IPS-20b (cell line): ENCODE results near the gene CRADD.

Experiments used
- H3K27ac ChIP-seq: one replicate; pipeline ENCODE4 v1.5.1; 2013; ENCODE audit warnings: low read length
- H3K27me3 ChIP-seq: 2 replicates; pipeline ENCODE4 v1.6.1; 2013; ENCODE audit warnings: mild to moderate bottlenecking, low read length, inconsistent platforms; ENCODE audit not compliant: insufficient read depth
- H3K36me3 ChIP-seq: 2 replicates; pipeline ENCODE4 v1.6.1; 2013; ENCODE audit warnings: low read depth, mild to moderate bottlenecking, inconsistent platforms, low read length, moderate library complexity; ENCODE audit not compliant: insufficient read depth
- H3K4me1 ChIP-seq: 2 replicates; pipeline ENCODE4 v1.6.1; 2013; ENCODE audit warnings: mild to moderate bottlenecking, control low read depth, inconsistent platforms, low read length, moderate library complexity; ENCODE audit not compliant: insufficient read depth
- H3K4me3 ChIP-seq: 2 replicates; pipeline ENCODE4 v1.5.1; 2013; ENCODE audit warnings: mild to moderate bottlenecking, low read length, inconsistent platforms
- H3K9ac ChIP-seq: 2 replicates; pipeline ENCODE4 v1.6.1; 2013; ENCODE audit warnings: low read depth, mild to moderate bottlenecking, inconsistent platforms, low read length, moderate library complexity
- H3K9me3 ChIP-seq: 2 replicates; pipeline ENCODE4 v1.6.1; 2013; ENCODE audit warnings: mild to moderate bottlenecking, low read depth, low read length, inconsistent platforms; ENCODE audit not compliant: insufficient read depth

CRADD gene

DNA sequence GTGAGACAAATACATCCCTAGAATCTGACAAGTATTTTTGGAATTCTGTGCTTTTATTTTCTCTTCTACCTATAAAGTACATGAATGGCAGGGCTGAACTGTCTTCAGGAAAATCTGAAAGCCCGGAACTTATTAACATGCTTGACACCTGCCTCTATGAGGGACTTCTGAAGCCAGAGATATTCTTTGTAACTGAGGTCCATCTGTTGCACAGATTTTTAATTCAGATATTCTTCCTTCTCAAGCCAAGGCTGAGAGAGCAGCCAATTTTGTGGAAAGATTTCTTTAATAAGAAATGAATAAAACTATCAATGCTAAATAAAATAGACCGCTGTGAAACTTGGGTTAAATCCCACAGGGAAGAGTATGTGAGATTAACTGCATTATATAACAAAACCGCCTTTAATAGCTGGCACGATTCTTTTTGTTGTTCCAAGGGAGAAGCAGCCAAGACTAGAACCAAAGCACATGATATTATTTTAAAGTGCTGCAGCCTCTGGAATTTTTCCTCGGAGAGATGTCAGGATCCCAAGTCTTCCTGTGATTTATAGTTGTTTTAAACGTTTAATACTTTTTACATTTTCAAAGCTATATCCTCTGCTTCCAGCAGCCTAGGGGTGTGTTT lies 148.9 kb downstream of the CRADD start:
- Histone ChIP-seq H3K9ac (no peak overlapping the region), H3K4me3 (no peak overlapping the region), H3K4me1 (peaks cover 24% of the 10 kb centered on the region), H3K9me3 (no peaks in the 10 kb centered on the region), H3K27me3 (no peaks in the 10 kb centered on the region), H3K36me3 (no peaks in the 10 kb centered on the region), H3K27ac (no peak overlapping the region)

DNA sequence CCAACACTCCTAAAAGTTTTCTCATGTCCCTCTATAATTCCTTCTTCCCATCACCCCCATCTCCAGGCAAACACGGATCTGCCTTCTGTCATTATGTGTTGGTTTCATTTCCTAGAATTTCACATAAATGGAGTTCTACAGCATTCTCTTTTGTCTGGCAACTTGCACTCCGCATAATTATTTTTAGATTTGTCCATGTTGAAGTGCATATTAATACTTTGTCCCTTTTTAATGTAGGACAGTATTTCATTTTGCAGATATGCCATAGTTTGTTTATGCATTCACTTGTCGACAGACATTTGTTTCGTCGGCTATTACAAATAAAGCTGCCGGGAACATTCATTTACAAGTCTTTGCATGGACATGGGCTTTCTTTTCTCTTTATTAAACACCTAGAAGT lies 150.0 kb downstream of the CRADD start:
- Histone ChIP-seq H3K9ac (no peak overlapping the region), H3K4me1 (peaks cover 24% of the 10 kb centered on the region), H3K4me3 (no peak overlapping the region), H3K27me3 (no peaks in the 10 kb centered on the region), H3K9me3 (no peaks in the 10 kb centered on the region), H3K36me3 (no peaks in the 10 kb centered on the region), H3K27ac (no peak overlapping the region)

DNA sequence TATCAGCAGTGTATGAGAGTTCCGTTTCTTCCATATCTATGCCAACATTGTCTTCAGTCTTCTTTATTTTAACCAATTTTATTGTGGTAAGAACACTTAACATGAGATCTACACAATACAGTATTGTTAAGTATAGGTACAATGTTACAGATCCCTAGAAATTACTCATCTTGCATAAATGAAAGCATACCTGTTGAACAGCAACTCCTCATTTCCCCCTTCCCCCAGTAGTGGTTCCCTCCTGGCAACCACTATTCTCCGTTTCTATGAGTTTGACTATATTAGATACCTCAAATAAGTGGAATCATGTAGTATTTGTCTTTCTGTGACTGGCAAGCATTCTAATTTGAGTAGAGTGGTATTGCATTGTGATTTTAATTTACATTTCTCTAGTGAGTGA lies 150.5 kb downstream of the CRADD start:
- no peak overlapping the region for H3K27ac ChIP-seq
- H3K9ac ChIP-seq = no peak overlapping the region
- no peaks in the 10 kb centered on the region for H3K9me3 ChIP-seq
- no peaks in the 10 kb centered on the region for H3K36me3 ChIP-seq
- peaks cover 24% of the 10 kb centered on the region for H3K4me1 ChIP-seq
- H3K4me3 ChIP-seq = no peak overlapping the region
- H3K27me3 ChIP-seq = no peaks in the 10 kb centered on the region

DNA sequence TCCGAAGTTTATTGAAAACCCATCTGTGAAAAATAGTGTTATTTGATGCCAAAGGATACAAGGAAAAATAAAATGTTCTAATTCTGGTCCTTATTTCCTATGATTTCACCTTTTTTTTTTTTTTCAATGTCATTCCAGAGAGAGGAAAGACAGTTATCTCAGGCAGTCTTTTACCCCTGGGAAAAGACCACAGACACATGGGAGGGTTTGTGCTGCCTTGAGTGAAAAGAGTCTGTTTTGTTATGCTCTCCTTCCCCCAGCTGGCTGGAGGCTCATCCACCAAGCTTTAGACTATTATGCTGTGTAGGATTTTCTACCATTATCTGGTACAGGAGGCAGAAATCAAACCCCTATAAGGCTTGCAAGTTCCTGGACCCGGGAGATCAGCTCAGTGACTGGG lies 151.8 kb downstream of the CRADD start:
- peaks cover 20% of the 10 kb centered on the region for H3K4me1 ChIP-seq
- H3K4me3 ChIP-seq = no peak overlapping the region
- no peaks in the 10 kb centered on the region for H3K9me3 ChIP-seq
- no peaks in the 10 kb centered on the region for H3K27me3 ChIP-seq
- no peak overlapping the region for H3K27ac ChIP-seq
- H3K36me3 ChIP-seq = no peaks in the 10 kb centered on the region
- no peak overlapping the region for H3K9ac ChIP-seq

DNA sequence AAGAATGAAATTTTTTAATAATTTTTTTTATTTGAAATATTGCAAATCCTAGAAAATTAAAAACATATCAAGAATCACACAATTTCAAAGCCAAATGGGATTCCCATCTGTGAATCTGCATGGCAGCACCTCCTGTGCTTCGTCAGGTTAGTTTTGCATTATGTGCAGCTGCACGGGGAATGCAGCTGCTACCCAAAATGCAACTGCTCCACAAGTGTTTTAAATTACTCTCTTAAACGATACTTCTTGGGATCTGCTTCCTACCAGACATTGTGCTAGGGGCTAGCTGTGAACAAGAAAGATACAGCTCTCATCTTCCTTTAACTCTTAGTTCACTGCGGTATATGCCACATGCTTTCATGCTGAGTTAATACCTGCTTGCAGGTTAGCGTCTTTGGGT lies 154.2 kb downstream of the CRADD start:
- H3K4me1 ChIP-seq = peaks cover 5% of the 10 kb centered on the region; the same call in 1 of the 2 replicates
- H3K27ac ChIP-seq = no peak overlapping the region
- H3K36me3 ChIP-seq = no peaks in the 10 kb centered on the region
- H3K9me3 ChIP-seq = no peaks in the 10 kb centered on the region
- no peaks in the 10 kb centered on the region for H3K27me3 ChIP-seq
- H3K4me3 ChIP-seq = no peak overlapping the region
- H3K9ac ChIP-seq = no peak overlapping the region

DNA sequence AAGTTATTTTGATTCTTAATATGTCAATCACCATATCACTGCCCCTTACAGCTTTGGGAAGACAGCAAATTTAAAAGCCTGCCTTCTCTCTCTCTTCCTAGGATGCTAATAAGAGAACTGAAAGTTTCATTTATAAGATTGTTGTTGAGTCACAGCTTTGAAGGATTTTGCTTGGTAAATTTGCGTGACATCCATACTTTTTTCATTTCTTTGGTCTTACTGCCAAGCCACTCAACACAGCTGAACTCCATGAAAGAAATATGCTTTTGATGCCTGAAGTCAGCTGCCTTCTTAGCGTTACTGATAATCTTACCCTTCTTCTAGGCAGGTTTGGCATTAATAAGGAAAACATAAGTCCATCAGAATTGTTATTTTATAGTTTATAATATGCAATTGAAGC lies 155.0 kb downstream of the CRADD start:
- Histone ChIP-seq H3K9ac (no peak overlapping the region), H3K27me3 (no peaks in the 10 kb centered on the region), H3K9me3 (no peaks in the 10 kb centered on the region), H3K4me1 (peaks cover 5% of the 10 kb centered on the region; the same call in 1 of the 2 replicates), H3K36me3 (no peaks in the 10 kb centered on the region), H3K4me3 (no peak overlapping the region), H3K27ac (no peak overlapping the region)

DNA sequence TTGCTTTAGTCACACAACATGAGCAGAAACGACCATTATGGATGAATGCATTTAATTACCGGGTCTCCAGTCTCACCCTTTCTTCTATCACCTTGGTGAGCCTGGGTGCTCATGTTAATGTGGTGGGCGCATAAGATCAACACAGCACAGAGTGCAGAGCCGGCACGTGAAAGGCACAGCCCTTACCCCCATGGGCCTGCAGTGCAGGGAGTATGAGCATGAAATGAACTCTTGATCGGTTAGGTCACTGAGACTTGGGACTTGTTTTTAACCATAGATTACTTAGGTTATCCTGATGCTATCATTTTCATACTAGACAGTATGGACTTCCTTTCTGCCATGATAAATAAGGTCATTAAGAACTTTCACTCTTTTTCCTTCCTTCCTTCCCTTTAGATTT lies 156.8 kb downstream of the CRADD start:
- Histone ChIP-seq H3K4me3 (no peak overlapping the region), H3K4me1 (peaks cover 5% of the 10 kb centered on the region; the same call in 1 of the 2 replicates), H3K27ac (no peak overlapping the region), H3K9ac (no peak overlapping the region), H3K36me3 (no peaks in the 10 kb centered on the region), H3K9me3 (no peaks in the 10 kb centered on the region), H3K27me3 (no peaks in the 10 kb centered on the region)

DNA sequence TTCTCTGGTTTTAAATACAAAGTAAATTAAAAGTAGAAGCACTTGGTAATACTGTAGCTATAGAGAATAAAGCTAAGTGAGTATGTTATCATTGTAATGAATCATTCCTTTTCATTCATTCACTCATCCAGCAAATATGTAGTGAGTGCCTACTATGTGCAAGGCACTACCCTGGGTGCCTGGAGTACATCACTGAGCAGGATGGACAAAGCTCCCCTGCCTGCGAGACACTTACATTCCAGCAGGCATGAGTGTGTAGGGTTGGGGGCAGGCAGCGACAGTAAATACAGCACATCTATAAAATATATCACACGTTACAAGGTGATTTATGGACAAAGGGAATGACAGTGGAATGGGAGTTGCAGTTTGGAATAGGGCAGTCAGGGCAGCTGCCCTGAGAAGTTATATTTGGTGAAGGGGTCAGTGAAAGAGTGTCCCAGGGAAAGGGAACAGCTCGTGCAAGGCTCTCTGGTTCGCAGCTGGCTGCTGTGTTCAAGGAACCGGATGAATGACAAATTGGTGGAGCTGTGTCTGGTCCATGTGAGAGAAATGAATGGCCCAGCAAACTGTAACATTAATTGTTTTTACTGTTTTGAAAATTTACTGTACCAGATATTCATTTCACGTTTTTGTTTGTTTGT lies 159.6 kb downstream of the CRADD start:
- Histone ChIP-seq H3K9ac (no peak overlapping the region), H3K27ac (no peak overlapping the region), H3K9me3 (no peaks in the 10 kb centered on the region), H3K36me3 (no peaks in the 10 kb centered on the region), H3K27me3 (no peaks in the 10 kb centered on the region), H3K4me1 (no peaks in the 10 kb centered on the region), H3K4me3 (no peak overlapping the region)

DNA sequence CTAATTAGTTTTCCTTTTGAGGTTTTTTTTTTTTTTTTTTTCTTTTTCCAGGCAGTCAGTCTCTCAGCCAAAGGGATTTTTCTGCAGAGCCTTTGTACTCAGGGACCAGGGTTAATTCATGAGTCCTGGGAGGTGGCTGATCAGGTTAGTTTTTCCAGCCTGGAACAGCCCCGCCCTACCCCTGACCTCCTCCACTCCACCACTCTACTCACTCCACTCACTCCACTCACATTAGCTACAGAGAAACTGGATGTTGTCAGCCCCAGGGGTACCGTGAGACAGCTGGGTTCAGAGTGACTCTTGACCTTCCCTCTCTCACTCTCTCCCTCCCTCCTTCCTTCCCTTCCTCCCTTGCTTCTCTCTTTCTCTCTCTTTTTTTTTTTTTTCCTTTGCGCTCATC lies 161.0 kb downstream of the CRADD start:
- Histone ChIP-seq H3K36me3 (no peaks in the 10 kb centered on the region), H3K9ac (no peak overlapping the region), H3K4me1 (no peaks in the 10 kb centered on the region), H3K9me3 (no peaks in the 10 kb centered on the region), H3K27me3 (no peaks in the 10 kb centered on the region), H3K27ac (no peak overlapping the region), H3K4me3 (no peak overlapping the region)

DNA sequence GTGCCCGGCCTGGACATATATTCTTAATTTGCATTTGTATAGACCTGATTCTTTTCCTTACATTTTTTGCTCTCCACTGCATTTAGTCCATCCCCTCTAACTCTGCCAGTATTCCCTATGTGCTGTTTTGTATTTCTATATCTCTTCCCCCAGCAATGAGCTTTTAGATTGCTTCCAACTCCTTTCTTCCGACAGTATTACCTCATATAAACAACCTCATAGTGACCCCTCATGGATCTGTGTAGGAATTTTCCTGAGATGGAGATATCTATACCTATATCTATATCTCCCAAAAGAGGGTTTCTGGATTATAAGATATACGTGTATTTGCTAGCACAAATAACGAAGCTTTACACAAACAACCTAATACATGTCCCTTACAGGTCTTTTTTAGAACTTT lies 161.9 kb downstream of the CRADD start:
- Histone ChIP-seq H3K4me3 (no peak overlapping the region), H3K36me3 (no peaks in the 10 kb centered on the region), H3K27me3 (no peaks in the 10 kb centered on the region), H3K27ac (no peak overlapping the region), H3K9me3 (no peaks in the 10 kb centered on the region), H3K9ac (no peak overlapping the region), H3K4me1 (no peaks in the 10 kb centered on the region)

DNA sequence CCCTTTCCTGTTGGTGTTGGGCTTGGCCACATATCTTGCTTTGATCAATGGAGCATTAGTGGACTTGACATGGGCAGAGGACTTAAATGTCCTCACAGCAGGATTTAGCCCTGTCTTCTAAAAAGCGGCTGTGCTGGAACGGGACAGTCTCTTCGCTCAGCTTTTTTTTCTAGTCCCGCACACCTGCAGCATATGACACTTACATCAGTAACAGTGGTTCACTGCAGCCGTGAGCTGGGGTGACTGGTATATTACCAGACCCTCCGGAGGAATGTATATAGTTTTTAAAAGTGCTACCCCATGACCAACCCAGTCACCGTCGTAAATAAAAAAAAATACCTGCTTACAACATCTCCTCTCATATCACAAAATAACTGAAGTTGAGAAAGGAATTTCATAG lies 164.5 kb downstream of the CRADD start:
- Histone ChIP-seq H3K36me3 (no peaks in the 10 kb centered on the region), H3K9me3 (no peaks in the 10 kb centered on the region), H3K9ac (no peak overlapping the region), H3K27ac (no peak overlapping the region), H3K4me1 (no peaks in the 10 kb centered on the region), H3K4me3 (no peak overlapping the region), H3K27me3 (no peaks in the 10 kb centered on the region)

DNA sequence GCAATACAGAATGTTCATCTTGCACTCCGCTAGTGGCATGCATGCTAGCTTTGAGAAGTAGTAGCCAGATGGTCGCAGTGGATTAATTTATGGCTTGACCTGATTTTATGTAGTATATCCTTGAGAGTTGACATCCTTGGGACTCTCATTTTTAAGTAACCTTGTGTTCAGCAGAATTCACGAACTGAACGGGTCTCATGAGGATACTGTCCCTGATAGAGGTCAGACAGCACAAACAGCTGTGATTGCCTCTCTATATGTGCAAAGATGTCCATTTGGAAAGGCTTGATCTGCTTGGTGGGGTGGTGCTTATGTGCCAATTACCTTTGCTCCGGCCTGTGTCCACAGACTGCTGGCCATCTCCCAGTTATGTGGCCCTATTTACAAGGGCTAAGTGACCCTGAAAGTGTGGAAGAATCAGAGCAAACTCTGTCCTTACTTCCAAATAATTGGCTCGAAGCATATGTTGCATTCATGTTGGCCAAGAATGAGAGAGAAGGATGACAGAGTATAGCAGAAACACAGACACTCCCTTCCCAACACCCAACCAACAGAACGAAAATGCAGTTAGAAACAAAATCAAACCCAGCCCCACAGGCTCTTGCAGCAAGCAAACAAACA lies 167.1 kb downstream of the CRADD start:
- Histone ChIP-seq H3K4me3 (no peak overlapping the region), H3K27me3 (no peaks in the 10 kb centered on the region), H3K9ac (no peak overlapping the region), H3K4me1 (no peaks in the 10 kb centered on the region), H3K9me3 (no peaks in the 10 kb centered on the region), H3K27ac (no peak overlapping the region), H3K36me3 (no peaks in the 10 kb centered on the region)
